ENCODE measurements around the gene SPATA33. TPM values are rescaled to one million over a fixed set of nuclear protein-coding genes. Genes with fewer than 3 reads are reported as not detected.

The SPATA33 gene
- polyA plus RNA-seq, 2 of the 4 experiments (the other 2 are of a cell fraction): 6.1 to 12.1 TPM

DNA sequence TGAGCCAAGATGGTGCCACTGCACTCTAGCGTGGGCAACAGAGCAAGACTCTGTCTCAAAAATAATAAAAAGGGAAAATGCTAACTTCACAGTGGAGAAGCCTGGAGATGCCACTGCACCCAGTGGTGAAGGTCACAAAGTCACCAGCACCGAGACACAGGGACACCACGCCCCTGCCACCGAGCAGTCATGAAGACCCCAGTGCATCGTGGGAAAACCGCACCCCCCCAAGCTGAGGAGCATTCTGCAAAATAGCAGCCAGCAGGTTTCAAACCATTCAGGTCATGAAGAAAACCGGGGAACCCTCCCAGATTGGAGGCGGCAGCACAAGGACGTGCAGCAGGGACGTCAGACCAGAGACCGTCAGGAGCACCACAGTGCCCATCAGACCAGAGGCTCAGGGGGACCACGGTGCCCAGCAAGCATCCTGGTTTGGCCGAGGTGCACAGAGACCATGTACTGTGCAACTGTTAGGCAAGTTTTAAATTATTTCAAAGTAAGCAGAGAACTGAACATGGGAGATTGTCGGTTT lies 13.8 kb upstream of the SPATA33 start:
- H3K4me2 ChIP-seq: no peak overlapping the region
- no peak overlapping the region for H3K27ac ChIP-seq
- ATAC-seq (no peak), DNase-seq (ENCODE audit: low read depth in 1 of 2, low spot score in 1 of 2) (no peak), FAIRE-seq (no peak)
- no peaks in the 10 kb centered on the region for H3K9me3 ChIP-seq
- TF ChIP-seq MAZ (IDR thresholded peaks at IDR 0.05; ENCODE audit: borderline replicate concordance, low read depth, low read length) (no peak), JUN (IDR thresholded peaks at IDR 0.05) (no peak), FOSL2 (IDR thresholded peaks at IDR 0.05) (no peak), FOSL2 (CRISPR knock-in tag; IDR thresholded peaks at IDR 0.05) (no peak), ESRRA (IDR thresholded peaks at IDR 0.05; ENCODE audit: borderline replicate concordance, low read length) (no peak), CHD2 (IDR thresholded peaks at IDR 0.05; ENCODE audit: low read length, partially characterized antibody) (no peak), ZSCAN20 (CRISPR knock-in tag; IDR thresholded peaks at IDR 0.05) (no peak), CBX2 (IDR thresholded peaks at IDR 0.05; ENCODE audit: borderline replicate concordance, low read depth) (no peak), SREBF2 (IDR thresholded peaks at IDR 0.05) (no peak), PHF8 (IDR thresholded peaks at IDR 0.05; ENCODE audit: borderline replicate concordance, low read depth) (no peak), HOXB5 (CRISPR knock-in tag; IDR thresholded peaks at IDR 0.05) (no peak), KDM5A (IDR thresholded peaks at IDR 0.05) (no peak), TP53 (CRISPR knock-in tag; IDR thresholded peaks at IDR 0.05) (no peak), RNF2 (IDR thresholded peaks at IDR 0.05; ENCODE audit: borderline replicate concordance, low read depth) (no peak), GATA3 (IDR thresholded peaks at IDR 0.05; ENCODE audit: borderline replicate concordance) (no peak)
- TF ChIP-seq, protein P1, sequence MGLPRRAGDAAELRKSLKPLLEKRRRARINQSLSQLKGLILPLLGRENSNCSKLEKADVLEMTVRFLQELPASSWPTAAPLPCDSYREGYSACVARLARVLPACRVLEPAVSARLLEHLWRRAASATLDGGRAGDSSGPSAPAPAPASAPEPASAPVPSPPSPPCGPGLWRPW (IDR thresholded peaks at IDR 0.05): no peak
- TF ChIP-seq, protein P2, sequence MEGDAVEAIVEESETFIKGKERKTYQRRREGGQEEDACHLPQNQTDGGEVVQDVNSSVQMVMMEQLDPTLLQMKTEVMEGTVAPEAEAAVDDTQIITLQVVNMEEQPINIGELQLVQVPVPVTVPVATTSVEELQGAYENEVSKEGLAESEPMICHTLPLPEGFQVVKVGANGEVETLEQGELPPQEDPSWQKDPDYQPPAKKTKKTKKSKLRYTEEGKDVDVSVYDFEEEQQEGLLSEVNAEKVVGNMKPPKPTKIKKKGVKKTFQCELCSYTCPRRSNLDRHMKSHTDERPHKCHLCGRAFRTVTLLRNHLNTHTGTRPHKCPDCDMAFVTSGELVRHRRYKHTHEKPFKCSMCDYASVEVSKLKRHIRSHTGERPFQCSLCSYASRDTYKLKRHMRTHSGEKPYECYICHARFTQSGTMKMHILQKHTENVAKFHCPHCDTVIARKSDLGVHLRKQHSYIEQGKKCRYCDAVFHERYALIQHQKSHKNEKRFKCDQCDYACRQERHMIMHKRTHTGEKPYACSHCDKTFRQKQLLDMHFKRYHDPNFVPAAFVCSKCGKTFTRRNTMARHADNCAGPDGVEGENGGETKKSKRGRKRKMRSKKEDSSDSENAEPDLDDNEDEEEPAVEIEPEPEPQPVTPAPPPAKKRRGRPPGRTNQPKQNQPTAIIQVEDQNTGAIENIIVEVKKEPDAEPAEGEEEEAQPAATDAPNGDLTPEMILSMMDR (IDR thresholded peaks at IDR 0.05): no peak
- no peak overlapping the region for H3K4me3 ChIP-seq
- POLR2A ChIA-PET: no interaction called here
- H3K4me1 ChIP-seq: 0 out of 3 replicates have a peak, but pooled peaks cover 3% of the 10 kb centered on the region
- CTCF ChIA-PET: interaction anchor here (1.0 to 6.7 kb wide), 3 partner anchors 9 to 30 kb away, joined by 3 to 125 read pairs (median 5); partner anchors contain the start of gene DPEP1
- 90% methylated on average over 14 of the region's 14 CpGs for WGBS (ENCODE audit: missing lambda C conversion rate)

DNA sequence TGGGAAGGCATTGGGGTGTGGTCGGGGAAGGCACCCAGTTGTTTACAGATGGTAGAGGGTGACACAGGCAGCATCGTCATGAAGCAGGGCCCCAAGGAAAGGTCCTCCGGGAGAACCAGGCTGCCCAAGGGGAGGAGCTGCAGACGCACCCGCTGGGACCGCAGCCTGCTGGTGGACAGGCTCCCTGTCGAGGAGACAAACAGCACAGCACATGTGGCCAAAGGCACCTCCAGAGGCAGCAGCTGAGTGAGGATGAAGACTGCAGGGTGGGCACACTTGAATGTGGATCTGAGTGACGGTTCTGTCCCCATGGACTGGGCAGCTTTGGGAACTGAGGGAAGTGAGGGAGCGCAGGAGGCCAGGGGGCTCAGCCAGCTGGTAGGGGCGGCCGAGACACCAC lies 12.5 kb upstream of the SPATA33 start:
- TF ChIP-seq KDM5A (IDR thresholded peaks at IDR 0.05) (no peak), HOXA7 (CRISPR knock-in tag; IDR thresholded peaks at IDR 0.05) (no peak), MYC (IDR thresholded peaks at IDR 0.05; ENCODE audit: borderline replicate concordance, low read length) (no peak), ZC3H11A (IDR thresholded peaks at IDR 0.05) (no peak), SMC3 (IDR thresholded peaks at IDR 0.05) (no peak), RNF2 (IDR thresholded peaks at IDR 0.05; ENCODE audit: borderline replicate concordance, low read depth) (no peak), FOSL2 (IDR thresholded peaks at IDR 0.05) (no peak), FOSL2 (CRISPR knock-in tag; IDR thresholded peaks at IDR 0.05) (no peak), CHD2 (IDR thresholded peaks at IDR 0.05; ENCODE audit: low read length, partially characterized antibody) (no peak), JUN (IDR thresholded peaks at IDR 0.05) (no peak), HOXB13 (CRISPR knock-in tag; IDR thresholded peaks at IDR 0.05; ENCODE audit: low read depth) (no peak), GATA3 (IDR thresholded peaks at IDR 0.05; ENCODE audit: borderline replicate concordance) (no peak), NFE2L2 (conservative IDR thresholded peaks at IDR 0.05; ENCODE audit: low read length) (no peak), FOXS1 (CRISPR knock-in tag; IDR thresholded peaks at IDR 0.05) (no peak)
- TF ChIP-seq, protein P3, sequence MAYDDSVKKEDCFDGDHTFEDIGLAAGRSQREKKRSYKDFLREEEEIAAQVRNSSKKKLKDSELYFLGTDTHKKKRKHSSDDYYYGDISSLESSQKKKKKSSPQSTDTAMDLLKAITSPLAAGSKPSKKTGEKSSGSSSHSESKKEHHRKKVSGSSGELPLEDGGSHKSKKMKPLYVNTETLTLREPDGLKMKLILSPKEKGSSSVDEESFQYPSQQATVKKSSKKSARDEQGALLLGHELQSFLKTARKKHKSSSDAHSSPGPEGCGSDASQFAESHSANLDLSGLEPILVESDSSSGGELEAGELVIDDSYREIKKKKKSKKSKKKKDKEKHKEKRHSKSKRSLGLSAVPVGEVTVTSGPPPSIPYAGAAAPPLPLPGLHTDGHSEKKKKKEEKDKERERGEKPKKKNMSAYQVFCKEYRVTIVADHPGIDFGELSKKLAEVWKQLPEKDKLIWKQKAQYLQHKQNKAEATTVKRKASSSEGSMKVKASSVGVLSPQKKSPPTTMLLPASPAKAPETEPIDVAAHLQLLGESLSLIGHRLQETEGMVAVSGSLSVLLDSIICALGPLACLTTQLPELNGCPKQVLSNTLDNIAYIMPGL (CRISPR knock-in tag; IDR thresholded peaks at IDR 0.05; ENCODE audit: borderline replicate concordance): no peak
- TF ChIP-seq, protein P4, sequence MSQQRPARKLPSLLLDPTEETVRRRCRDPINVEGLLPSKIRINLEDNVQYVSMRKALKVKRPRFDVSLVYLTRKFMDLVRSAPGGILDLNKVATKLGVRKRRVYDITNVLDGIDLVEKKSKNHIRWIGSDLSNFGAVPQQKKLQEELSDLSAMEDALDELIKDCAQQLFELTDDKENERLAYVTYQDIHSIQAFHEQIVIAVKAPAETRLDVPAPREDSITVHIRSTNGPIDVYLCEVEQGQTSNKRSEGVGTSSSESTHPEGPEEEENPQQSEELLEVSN (IDR thresholded peaks at IDR 0.05; ENCODE audit: borderline replicate concordance, low read depth): no peak
- TF ChIP-seq, protein P5, sequence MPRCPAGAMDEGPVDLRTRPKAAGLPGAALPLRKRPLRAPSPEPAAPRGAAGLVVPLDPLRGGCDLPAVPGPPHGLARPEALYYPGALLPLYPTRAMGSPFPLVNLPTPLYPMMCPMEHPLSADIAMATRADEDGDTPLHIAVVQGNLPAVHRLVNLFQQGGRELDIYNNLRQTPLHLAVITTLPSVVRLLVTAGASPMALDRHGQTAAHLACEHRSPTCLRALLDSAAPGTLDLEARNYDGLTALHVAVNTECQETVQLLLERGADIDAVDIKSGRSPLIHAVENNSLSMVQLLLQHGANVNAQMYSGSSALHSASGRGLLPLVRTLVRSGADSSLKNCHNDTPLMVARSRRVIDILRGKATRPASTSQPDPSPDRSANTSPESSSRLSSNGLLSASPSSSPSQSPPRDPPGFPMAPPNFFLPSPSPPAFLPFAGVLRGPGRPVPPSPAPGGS (IDR thresholded peaks at IDR 0.05): no peak
- TF ChIP-seq, protein P6, sequence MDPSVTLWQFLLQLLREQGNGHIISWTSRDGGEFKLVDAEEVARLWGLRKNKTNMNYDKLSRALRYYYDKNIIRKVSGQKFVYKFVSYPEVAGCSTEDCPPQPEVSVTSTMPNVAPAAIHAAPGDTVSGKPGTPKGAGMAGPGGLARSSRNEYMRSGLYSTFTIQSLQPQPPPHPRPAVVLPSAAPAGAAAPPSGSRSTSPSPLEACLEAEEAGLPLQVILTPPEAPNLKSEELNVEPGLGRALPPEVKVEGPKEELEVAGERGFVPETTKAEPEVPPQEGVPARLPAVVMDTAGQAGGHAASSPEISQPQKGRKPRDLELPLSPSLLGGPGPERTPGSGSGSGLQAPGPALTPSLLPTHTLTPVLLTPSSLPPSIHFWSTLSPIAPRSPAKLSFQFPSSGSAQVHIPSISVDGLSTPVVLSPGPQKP (IDR thresholded peaks at IDR 0.05; ENCODE audit: low read depth, low read length): no peak
- H3K9me3 ChIP-seq: no peaks in the 10 kb centered on the region
- ChIA-PET POLR2A (interaction anchor here (0.5 kb wide), 1 partner anchor 12 kb away, joined by 3 read pairs; the partner anchor contains the start of genes CHMP1A and SPATA33), CTCF (interaction anchor here (0.7 to 6.7 kb wide), 7 partner anchors 24 to 88 kb away, joined by 3 to 125 read pairs (median 4); partner anchors contain the start of gene DPEP1)
- no peak overlapping the region for H3K4me2 ChIP-seq
- H3K4me3 ChIP-seq: no peak overlapping the region
- WGBS (ENCODE audit: missing lambda C conversion rate): 88% methylated on average over 5 of the region's 11 CpGs
- DNase-seq (ENCODE audit: low read depth in 1 of 2, low spot score in 1 of 2) (no peak), ATAC-seq (no peak), FAIRE-seq (no peak)
- H3K27ac ChIP-seq: no peak overlapping the region
- 0 out of 3 replicates have a peak, but pooled peaks cover 3% of the 10 kb centered on the region for H3K4me1 ChIP-seq

Measured in A549 (cell line).